ENCODE data around the gene CHRNA9.

Gene CHRNA9

DNA sequence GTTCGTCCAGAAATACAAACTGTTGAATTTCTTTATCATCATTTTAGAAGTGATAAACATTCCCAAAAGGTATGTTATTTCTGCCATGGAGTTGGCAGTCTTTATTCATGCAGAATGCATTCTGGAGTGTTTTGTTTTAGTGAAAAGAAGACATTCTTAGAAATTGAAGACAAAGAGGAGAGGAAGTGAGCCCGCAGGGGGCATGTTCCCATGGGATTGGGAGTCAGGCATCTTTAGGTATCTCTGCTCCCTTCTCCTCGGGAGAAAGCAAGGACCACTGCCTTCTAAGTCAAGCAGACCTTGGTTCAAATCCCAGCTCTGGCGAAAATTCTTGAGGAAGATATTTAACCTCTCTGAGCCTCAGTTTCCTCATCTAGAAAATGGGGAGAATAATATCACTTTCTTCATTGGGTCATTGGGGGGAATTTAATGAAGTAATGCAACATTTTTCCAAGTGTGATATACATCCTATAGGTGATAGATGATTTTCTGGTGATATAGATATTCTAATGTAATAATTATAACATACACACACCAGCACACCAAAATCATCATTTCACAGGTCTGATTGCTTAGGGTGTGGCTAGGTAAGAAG, 26.5 kb upstream of the CHRNA9 start:
- Histone ChIP-seq H3K36me3 (ENCODE audit: control insufficient read depth in 5 of 5, insufficient read depth in 5 of 5, low read length in 5 of 5) (no peaks in the 10 kb centered on the region), H3K9ac (ENCODE audit: low read length in 5 of 5) (no peak overlapping the region), H3K27me3 (ENCODE audit: control insufficient read depth in 5 of 5, insufficient read depth in 4 of 5, low read length in 5 of 5) (no peaks in the 10 kb centered on the region), H3K4me1 (ENCODE audit: control insufficient read depth in 5 of 5, insufficient read depth in 5 of 5, low read length in 5 of 5) (peaks cover 2 to 39% (median 16%) of the 10 kb centered on the region in 5 donors), H3K27ac (ENCODE audit: low read depth, low read length) (no peak overlapping the region), H3K9me3 (ENCODE audit: control insufficient read depth in 5 of 5, low read length in 5 of 5) (peaks cover 0 to 5% (median 4%) of the 10 kb centered on the region in 5 donors), H3K4me3 (ENCODE audit: low read depth in 1 of 5, low read length in 5 of 5) (no peak overlapping the region)

DNA sequence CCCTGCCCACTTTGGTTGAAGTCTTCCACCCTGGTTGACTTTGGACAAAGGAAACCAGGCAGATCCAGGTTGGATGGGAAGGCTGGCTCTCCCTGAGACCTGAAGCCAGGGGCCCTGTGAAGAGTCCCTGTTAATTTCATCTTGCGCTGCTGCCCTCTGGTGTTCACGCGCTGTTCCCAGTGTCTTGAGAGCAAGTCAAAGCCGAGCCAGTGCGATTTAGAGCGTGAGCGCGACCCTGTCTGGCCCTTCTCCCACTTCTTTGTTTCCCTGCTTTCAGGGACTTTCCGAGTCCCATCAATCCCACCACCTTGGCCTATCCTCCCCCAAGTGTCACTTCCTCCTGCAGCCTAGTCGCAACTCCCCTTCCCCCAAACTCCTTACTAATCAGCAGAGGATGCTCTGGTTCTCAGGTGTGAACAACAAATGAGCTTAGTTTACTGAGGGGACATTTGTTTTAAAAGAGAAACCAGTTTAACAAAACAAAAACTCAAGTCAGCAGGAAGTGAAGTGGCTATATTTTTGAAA, 25.8 kb upstream of the CHRNA9 start:
- H3K4me3 ChIP-seq (ENCODE audit: low read depth in 1 of 5, low read length in 5 of 5): peak overlapping the region in 1 of 5 donors; percentile 42
- H3K27ac ChIP-seq (ENCODE audit: low read depth, low read length): no peak overlapping the region
- no peaks in the 10 kb centered on the region for H3K27me3 ChIP-seq (ENCODE audit: control insufficient read depth in 5 of 5, insufficient read depth in 4 of 5, low read length in 5 of 5)
- H3K36me3 ChIP-seq (ENCODE audit: control insufficient read depth in 5 of 5, insufficient read depth in 5 of 5, low read length in 5 of 5): no peaks in the 10 kb centered on the region
- no peak overlapping the region for H3K9ac ChIP-seq (ENCODE audit: low read length in 5 of 5)
- H3K4me1 ChIP-seq (ENCODE audit: control insufficient read depth in 5 of 5, insufficient read depth in 5 of 5, low read length in 5 of 5): peaks cover 2 to 39% (median 16%) of the 10 kb centered on the region in 5 donors
- peaks cover 0 to 5% (median 4%) of the 10 kb centered on the region in 5 donors for H3K9me3 ChIP-seq (ENCODE audit: control insufficient read depth in 5 of 5, low read length in 5 of 5)

DNA sequence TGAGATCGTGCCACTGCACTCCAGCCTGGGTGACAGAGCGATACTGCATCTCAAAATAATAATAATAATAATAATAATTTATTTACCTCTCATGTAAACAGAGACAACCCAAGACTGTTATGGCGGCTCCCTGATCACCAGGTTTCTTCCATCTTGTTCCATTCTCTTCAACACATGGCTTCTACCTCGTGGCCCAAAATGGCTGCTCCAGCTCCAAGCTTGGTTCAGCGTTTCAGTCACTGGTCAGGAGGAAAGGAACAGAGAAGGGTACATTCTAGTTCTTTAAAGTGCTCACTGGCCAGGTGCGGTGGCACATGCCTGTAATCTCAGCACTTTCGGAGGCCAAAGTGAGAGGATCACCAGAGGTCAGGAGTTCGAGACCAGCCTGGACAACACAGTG, 24.9 kb upstream of the CHRNA9 start:
- H3K36me3 ChIP-seq (ENCODE audit: control insufficient read depth in 5 of 5, insufficient read depth in 5 of 5, low read length in 5 of 5): no peaks in the 10 kb centered on the region

DNA sequence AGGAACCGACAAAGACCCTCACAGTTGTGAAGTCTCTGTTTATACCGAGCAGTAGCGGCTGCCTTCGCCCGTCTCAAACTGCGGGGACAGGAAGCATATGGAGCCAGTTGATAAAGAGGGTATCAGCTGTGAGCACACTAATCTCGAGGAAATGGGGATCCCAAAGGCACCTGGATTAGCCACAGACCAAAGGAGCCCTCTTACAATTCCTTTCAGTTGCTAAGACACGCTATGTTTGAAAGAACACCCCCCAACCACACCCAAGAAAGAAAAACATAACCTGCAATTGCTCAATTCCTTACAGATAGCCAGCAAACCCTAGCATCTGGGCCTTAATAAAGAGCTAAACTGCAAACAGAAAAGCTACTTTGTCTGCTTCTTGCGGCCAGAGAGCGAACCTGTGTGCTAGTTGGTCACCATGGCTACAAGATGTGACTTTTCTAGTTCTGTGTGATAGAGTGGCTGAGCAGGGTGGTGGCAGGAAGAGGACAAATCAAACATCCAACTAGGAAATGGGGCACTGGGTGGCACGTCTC, 23.3 kb upstream of the CHRNA9 start:
- Histone ChIP-seq H3K36me3 (ENCODE audit: control insufficient read depth in 5 of 5, insufficient read depth in 5 of 5, low read length in 5 of 5) (no peaks in the 10 kb centered on the region), H3K4me1 (ENCODE audit: control insufficient read depth in 5 of 5, insufficient read depth in 5 of 5, low read length in 5 of 5) (peaks cover 8 to 33% (median 18%) of the 10 kb centered on the region in 5 donors), H3K9me3 (ENCODE audit: control insufficient read depth in 5 of 5, low read length in 5 of 5) (no peaks in the 10 kb centered on the region), H3K27me3 (ENCODE audit: control insufficient read depth in 5 of 5, insufficient read depth in 4 of 5, low read length in 5 of 5) (no peaks in the 10 kb centered on the region), H3K4me3 (ENCODE audit: low read depth in 1 of 5, low read length in 5 of 5) (no peak overlapping the region), H3K27ac (ENCODE audit: low read depth, low read length) (no peak overlapping the region), H3K9ac (ENCODE audit: low read length in 5 of 5) (no peak overlapping the region)

More for the DNA sequence above, 24.9 kb upstream of the CHRNA9 start:
- no peak overlapping the region for H3K4me3 ChIP-seq (ENCODE audit: low read depth in 1 of 5, low read length in 5 of 5)
- no peak overlapping the region for H3K9ac ChIP-seq (ENCODE audit: low read length in 5 of 5)
- no peak overlapping the region for H3K27ac ChIP-seq (ENCODE audit: low read depth, low read length)
- no peaks in the 10 kb centered on the region for H3K27me3 ChIP-seq (ENCODE audit: control insufficient read depth in 5 of 5, insufficient read depth in 4 of 5, low read length in 5 of 5)
- H3K9me3 ChIP-seq (ENCODE audit: control insufficient read depth in 5 of 5, low read length in 5 of 5): no peaks in the 10 kb centered on the region
- H3K4me1 ChIP-seq (ENCODE audit: control insufficient read depth in 5 of 5, insufficient read depth in 5 of 5, low read length in 5 of 5): peaks cover 2 to 36% (median 16%) of the 10 kb centered on the region in 5 donors

DNA sequence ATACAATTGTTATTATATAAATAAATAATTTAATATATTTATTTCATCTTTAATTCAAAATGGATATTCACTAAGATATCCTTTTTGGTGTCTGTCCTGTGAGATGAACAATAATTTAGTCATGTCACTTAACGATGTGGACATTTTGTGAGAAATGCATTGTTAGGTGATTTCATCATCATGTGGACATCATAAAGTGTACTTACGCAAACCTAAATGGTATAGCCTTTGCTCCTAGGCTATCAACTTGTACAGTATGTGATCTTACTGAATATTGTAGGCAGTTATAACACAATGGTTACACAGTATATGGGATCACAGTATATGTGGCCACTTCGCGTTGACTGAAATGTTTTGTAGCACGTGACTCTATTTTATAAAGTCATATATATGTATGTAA, 20.2 kb upstream of the CHRNA9 start:
- Histone ChIP-seq H3K36me3 (ENCODE audit: control insufficient read depth in 5 of 5, insufficient read depth in 5 of 5, low read length in 5 of 5) (no peaks in the 10 kb centered on the region), H3K27me3 (ENCODE audit: control insufficient read depth in 5 of 5, insufficient read depth in 4 of 5, low read length in 5 of 5) (no peaks in the 10 kb centered on the region), H3K4me1 (ENCODE audit: control insufficient read depth in 5 of 5, insufficient read depth in 5 of 5, low read length in 5 of 5) (peaks cover 7 to 25% (median 15%) of the 10 kb centered on the region in 5 donors), H3K9ac (ENCODE audit: low read length in 5 of 5) (no peak overlapping the region), H3K27ac (ENCODE audit: low read depth, low read length) (no peak overlapping the region), H3K4me3 (ENCODE audit: low read depth in 1 of 5, low read length in 5 of 5) (no peak overlapping the region), H3K9me3 (ENCODE audit: control insufficient read depth in 5 of 5, low read length in 5 of 5) (no peaks in the 10 kb centered on the region)

DNA sequence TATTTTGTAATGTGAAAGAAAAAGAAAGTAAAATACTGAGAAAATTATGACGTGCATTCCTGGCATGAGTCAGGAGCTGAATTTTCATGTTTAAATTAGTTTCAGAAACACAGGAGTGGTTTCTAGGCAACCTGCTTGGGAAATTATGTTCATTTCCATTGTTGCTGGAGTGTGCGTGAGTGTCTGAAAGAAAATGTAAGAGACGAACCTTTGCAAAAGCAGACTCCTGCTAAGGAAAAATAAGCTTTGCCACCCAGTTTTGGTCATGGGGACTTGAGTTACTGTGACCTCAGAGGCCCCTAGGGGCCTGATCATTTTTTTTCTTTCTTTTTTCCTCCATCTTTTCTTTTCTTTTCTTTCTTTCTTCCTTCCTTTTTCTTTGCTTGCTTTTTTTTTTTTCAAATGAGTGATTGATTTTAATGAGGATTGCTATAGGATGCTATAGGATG, 18.8 kb upstream of the CHRNA9 start:
- Histone ChIP-seq H3K27me3 (ENCODE audit: control insufficient read depth in 5 of 5, insufficient read depth in 4 of 5, low read length in 5 of 5) (no peaks in the 10 kb centered on the region), H3K27ac (ENCODE audit: low read depth, low read length) (peak overlapping the region; percentile 76), H3K4me3 (ENCODE audit: low read depth in 1 of 5, low read length in 5 of 5) (peak overlapping the region in 3 of 5 donors; percentile 16 to 68 (median 68)), H3K9ac (ENCODE audit: low read length in 5 of 5) (peak overlapping the region in 3 of 5 donors; percentile 12 to 53 (median 26)), H3K9me3 (ENCODE audit: control insufficient read depth in 5 of 5, low read length in 5 of 5) (no peaks in the 10 kb centered on the region), H3K36me3 (ENCODE audit: control insufficient read depth in 5 of 5, insufficient read depth in 5 of 5, low read length in 5 of 5) (no peaks in the 10 kb centered on the region), H3K4me1 (ENCODE audit: control insufficient read depth in 5 of 5, insufficient read depth in 5 of 5, low read length in 5 of 5) (peaks cover 7 to 25% (median 15%) of the 10 kb centered on the region in 5 donors)

DNA sequence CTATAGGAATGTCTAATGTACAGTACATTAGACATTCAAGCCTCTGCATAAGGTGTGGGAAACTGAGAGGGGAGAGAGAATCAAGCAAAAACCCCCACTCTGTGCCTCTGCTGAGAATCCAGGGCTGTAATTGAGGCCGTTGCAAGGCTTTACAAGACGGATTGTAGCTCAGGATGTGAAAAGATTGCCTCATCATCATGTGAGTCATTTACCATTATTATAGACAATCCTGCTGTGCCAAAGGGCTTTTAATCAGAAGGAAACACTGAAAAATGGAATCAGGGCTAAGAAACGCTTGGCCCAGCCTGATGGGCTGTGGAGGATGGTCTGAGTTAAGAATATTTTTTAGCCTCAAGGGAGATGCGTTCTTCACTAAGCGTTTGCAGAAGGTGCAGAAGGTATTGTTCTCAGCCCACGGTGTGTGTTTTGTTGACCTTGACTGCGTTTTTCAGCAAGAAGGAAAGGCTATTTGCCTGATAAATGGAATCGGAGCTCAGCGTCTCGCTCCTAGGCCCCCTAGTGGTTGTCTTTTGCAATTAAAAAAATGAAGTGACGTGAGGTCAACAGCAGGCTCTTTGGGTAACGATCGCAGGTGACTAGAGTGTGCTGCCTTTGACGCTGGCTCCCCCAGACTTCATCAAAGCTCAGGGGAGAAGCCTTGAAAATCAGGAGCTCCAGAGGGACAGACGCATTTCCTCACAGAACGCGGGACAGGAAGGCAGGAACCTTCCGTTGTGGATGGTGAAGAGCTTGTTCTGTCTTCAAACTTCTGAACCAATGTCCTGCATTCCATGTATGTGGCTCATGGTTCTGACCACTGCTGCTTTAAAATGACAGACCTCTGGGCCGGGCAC, 18.1 kb upstream of the CHRNA9 start:
- Histone ChIP-seq H3K4me1 (ENCODE audit: control insufficient read depth in 5 of 5, insufficient read depth in 5 of 5, low read length in 5 of 5) (peaks cover 7 to 19% (median 15%) of the 10 kb centered on the region in 5 donors), H3K27me3 (ENCODE audit: control insufficient read depth in 5 of 5, insufficient read depth in 4 of 5, low read length in 5 of 5) (no peaks in the 10 kb centered on the region), H3K9me3 (ENCODE audit: control insufficient read depth in 5 of 5, low read length in 5 of 5) (no peaks in the 10 kb centered on the region), H3K27ac (ENCODE audit: low read depth, low read length) (peak overlapping the region; percentile 76), H3K4me3 (ENCODE audit: low read depth in 1 of 5, low read length in 5 of 5) (peak overlapping the region; percentile 52 to 83 (median 68)), H3K36me3 (ENCODE audit: control insufficient read depth in 5 of 5, insufficient read depth in 5 of 5, low read length in 5 of 5) (no peaks in the 10 kb centered on the region), H3K9ac (ENCODE audit: low read length in 5 of 5) (peak overlapping the region in 4 of 5 donors; percentile 32 to 62 (median 57))

DNA sequence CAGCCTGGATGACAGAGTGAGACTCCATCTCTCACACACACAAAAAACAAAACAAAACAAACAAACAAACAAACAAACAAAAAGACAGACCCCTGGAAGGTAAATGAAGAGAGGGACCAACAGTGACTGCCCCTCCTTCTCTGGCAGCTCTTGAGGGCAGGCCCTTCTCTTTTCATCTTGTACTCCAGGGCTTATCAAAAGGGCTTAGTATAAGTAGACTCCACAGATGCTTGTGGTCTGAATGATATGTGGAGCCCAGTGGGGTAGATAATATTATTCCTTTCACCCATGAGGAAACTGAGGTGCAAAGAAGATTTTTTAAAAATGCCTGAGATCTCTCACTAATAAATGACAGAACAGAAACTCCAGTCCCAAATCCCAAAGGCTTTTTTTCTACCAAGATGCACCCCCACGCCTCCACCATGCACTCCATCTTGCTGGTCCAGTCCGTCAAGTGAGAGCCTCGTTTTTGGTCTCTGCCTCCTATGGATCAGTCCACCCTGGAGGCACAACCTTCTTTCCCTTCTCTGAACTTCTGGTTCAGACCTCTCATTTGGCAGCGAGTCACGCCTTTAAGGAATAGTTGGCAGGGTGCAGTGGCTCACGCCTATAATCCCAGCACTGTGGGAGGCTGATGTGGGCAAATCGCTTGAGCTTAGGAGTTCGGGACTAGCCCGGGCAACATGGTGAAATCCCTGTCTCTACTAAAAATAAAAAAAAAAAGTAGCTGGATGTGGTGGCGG, 17.0 kb upstream of the CHRNA9 start:
- peaks cover 7 to 15% (median 14%) of the 10 kb centered on the region in 5 donors for H3K4me1 ChIP-seq (ENCODE audit: control insufficient read depth in 5 of 5, insufficient read depth in 5 of 5, low read length in 5 of 5)
- no peak overlapping the region for H3K4me3 ChIP-seq (ENCODE audit: low read depth in 1 of 5, low read length in 5 of 5)
- no peak overlapping the region for H3K27ac ChIP-seq (ENCODE audit: low read depth, low read length)
- no peaks in the 10 kb centered on the region for H3K9me3 ChIP-seq (ENCODE audit: control insufficient read depth in 5 of 5, low read length in 5 of 5)
- H3K27me3 ChIP-seq (ENCODE audit: control insufficient read depth in 5 of 5, insufficient read depth in 4 of 5, low read length in 5 of 5): no peaks in the 10 kb centered on the region
- no peaks in the 10 kb centered on the region for H3K36me3 ChIP-seq (ENCODE audit: control insufficient read depth in 5 of 5, insufficient read depth in 5 of 5, low read length in 5 of 5)
- H3K9ac ChIP-seq (ENCODE audit: low read length in 5 of 5): no peak overlapping the region

DNA sequence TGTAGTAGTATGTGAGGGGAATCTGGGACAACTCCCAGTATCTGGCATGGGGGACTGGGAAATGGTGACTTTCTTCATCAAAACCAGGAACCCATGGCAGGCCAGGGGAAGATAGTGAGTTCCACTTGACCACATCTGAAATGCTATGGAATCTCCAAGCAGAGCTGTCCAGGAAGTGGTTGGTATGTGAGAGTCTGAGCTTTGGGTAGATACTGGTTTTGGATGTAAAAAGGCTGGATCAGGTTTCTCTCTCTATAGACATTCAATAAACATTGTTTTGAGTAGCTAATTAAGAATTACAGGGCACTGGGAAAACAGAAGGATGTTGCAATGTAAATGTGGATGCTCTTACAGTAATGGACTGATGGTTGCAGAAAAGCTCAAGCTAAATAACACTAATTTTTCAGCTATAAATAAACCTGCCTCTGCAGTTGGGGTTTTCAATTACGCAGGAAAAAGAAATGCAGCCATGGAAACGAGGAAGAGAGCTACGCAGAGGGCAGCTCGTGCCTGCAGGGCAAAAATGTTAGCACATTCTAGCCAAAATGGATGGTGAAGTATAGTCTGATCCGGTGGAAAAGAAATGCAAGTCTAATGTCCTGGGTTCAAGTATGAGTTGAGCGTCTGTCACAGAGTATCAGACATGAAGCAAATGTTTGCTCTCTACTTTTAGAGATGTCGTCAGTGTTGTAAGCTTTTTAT, 13.4 kb upstream of the CHRNA9 start:
- H3K9me3 ChIP-seq (ENCODE audit: control insufficient read depth in 5 of 5, low read length in 5 of 5): no peaks in the 10 kb centered on the region
- H3K27ac ChIP-seq (ENCODE audit: low read depth, low read length): no peak overlapping the region
- H3K4me3 ChIP-seq (ENCODE audit: low read depth in 1 of 5, low read length in 5 of 5): no peak overlapping the region

More for the DNA sequence above, 13.4 kb upstream of the CHRNA9 start:
- Histone ChIP-seq H3K9ac (ENCODE audit: low read length in 5 of 5) (no peak overlapping the region), H3K36me3 (ENCODE audit: control insufficient read depth in 5 of 5, insufficient read depth in 5 of 5, low read length in 5 of 5) (no peaks in the 10 kb centered on the region), H3K4me1 (ENCODE audit: control insufficient read depth in 5 of 5, insufficient read depth in 5 of 5, low read length in 5 of 5) (peaks cover 2 to 7% (median 7%) of the 10 kb centered on the region in 5 donors), H3K27me3 (ENCODE audit: control insufficient read depth in 5 of 5, insufficient read depth in 4 of 5, low read length in 5 of 5) (no peaks in the 10 kb centered on the region)
